IMR-90 (cell line): ENCODE data around the gene DNAI7. TPM values are rescaled to one million over a fixed set of nuclear protein-coding genes. Genes with fewer than 3 reads are reported as not detected.

ENCODE experiments used
- ATAC-seq: fragments of 200-7000 bp; cut with Tn5 transposase; 2 replicates; pipeline ENCODE4 v1.9.1; 2020; ENCODE audit warnings: low read depth, mild to moderate bottlenecking, moderate library complexity
- BruUV-seq: library from RNA; stranded (reverse); fragments of 400-500 nt; replicated peaks from 2 replicates; lab custom pipeline; 2021; lab: Mats Ljungman, UMichigan
- CTCF ChIA-PET: fragments of 300-600 bp; formaldehyde crosslinking; extraction: SDS; loops from one replicate; lab custom pipeline; 2021; ENCODE audit warnings: antibody characterized with exemption; lab: Yijun Ruan, JAX
- POLR2A ChIA-PET: fragments of 300-600 bp; sonication (Branson Sonifier 250); formaldehyde crosslinking; loops from one replicate; lab custom pipeline; 2022; ENCODE audit warnings: antibody characterized with exemption; ENCODE audit not compliant: unreplicated experiment; lab: Charles Lee
- DNase-seq: peaks from one replicate; pipeline ENCODE4 v3.0.0; 2013
- H2AFZ ChIP-seq: replicated peaks from 2 replicates; pipeline ENCODE3; 2013; ENCODE audit warnings: low read length, mild to moderate bottlenecking; ENCODE audit not compliant: poor library complexity
- H2AK5ac ChIP-seq: 2 replicates; pipeline ENCODE4 v1.6.1; 2013; ENCODE audit warnings: low read depth, low read length, inconsistent platforms
- H2AK9ac ChIP-seq: replicated peaks from 2 replicates; pipeline ENCODE3; 2013; ENCODE audit warnings: mild to moderate bottlenecking, low read depth, low read length, moderate library complexity; ENCODE audit not compliant: poor library complexity
- H2BK120ac ChIP-seq: 2 replicates; pipeline ENCODE4 v1.6.1; 2013; ENCODE audit warnings: low read depth, low read length, inconsistent platforms
- H2BK15ac ChIP-seq: 3 replicates; pipeline ENCODE4 v1.6.1; 2013; ENCODE audit warnings: low read depth, low read length, inconsistent platforms
- H2BK20ac ChIP-seq: 2 replicates; pipeline ENCODE4 v1.6.1; 2013; ENCODE audit warnings: low read depth, mild to moderate bottlenecking, inconsistent platforms, low read length, moderate library complexity
- H2BK5ac ChIP-seq: 2 replicates; pipeline ENCODE4 v1.6.1; 2013; ENCODE audit warnings: mild to moderate bottlenecking, low read depth, low read length, inconsistent platforms; ENCODE audit not compliant: poor library complexity, severe bottlenecking
- H3K14ac ChIP-seq: replicated peaks from 2 replicates; pipeline ENCODE4 v1.6.1; 2013; ENCODE audit warnings: low read depth, low read length, inconsistent platforms
- H3K18ac ChIP-seq: 2 replicates; pipeline ENCODE4 v1.6.1; 2013; ENCODE audit warnings: low read depth, low read length, control low read depth
- H3K23ac ChIP-seq: 2 replicates; pipeline ENCODE4 v1.6.1; 2013; ENCODE audit warnings: low read depth, low read length, inconsistent platforms
- H3K27ac ChIP-seq: 2 replicates; pipeline ENCODE4 v1.5.1; 2013; ENCODE audit warnings: mild to moderate bottlenecking, control low read depth, low read length; ENCODE audit not compliant: insufficient read depth
- H3K27me3 ChIP-seq: 2 replicates; pipeline ENCODE4 v1.6.1; 2013; ENCODE audit warnings: low read length; ENCODE audit not compliant: control insufficient read depth, insufficient read depth
- H3K36me3 ChIP-seq: 2 replicates; pipeline ENCODE4 v1.6.1; 2013; ENCODE audit warnings: low read length, mixed read lengths; ENCODE audit not compliant: control insufficient read depth, insufficient read depth
- H3K4ac ChIP-seq: 2 replicates; pipeline ENCODE4 v1.6.1; 2013; ENCODE audit warnings: low read depth, low read length, inconsistent platforms
- H3K4me1 ChIP-seq: 2 replicates; pipeline ENCODE4 v1.6.1; 2013; ENCODE audit warnings: low read length, mixed read lengths; ENCODE audit not compliant: control insufficient read depth, insufficient read depth
- H3K4me2 ChIP-seq: 2 replicates; pipeline ENCODE4 v1.6.1; 2013; ENCODE audit warnings: low read depth, mild to moderate bottlenecking, control low read depth, low read length, moderate library complexity
- H3K4me3 ChIP-seq: 2 replicates; pipeline ENCODE4 v1.5.1; 2013; ENCODE audit warnings: low read depth, mild to moderate bottlenecking, control low read depth, low read length, moderate library complexity; ENCODE audit not compliant: insufficient read depth
- H3K56ac ChIP-seq: 2 replicates; pipeline ENCODE4 v1.6.1; 2013; ENCODE audit warnings: low read length, inconsistent platforms; ENCODE audit not compliant: insufficient read depth; ENCODE audit errors: extremely low read depth
- H3K79me1 ChIP-seq, 2 experiments: 2 replicates each; pipeline ENCODE4 v1.6.1; 2013; ENCODE audit warnings: low read length in 2 of 2, inconsistent platforms in 1 of 2, low read depth in 1 of 2
- H3K9ac ChIP-seq: 2 replicates; pipeline ENCODE4 v1.6.1; 2013; ENCODE audit warnings: low read depth, low read length, control low read depth
- H3K9me1 ChIP-seq: 2 replicates; pipeline ENCODE4 v1.6.1; 2013; ENCODE audit warnings: low read length, inconsistent platforms; ENCODE audit not compliant: insufficient read depth
- H3K9me3 ChIP-seq: 2 replicates; pipeline ENCODE4 v1.6.1; 2013; ENCODE audit warnings: low read length; ENCODE audit not compliant: control insufficient read depth, insufficient read depth
- H4K20me1 ChIP-seq: 2 replicates; pipeline ENCODE4 v1.6.1; 2013; ENCODE audit warnings: low read length, inconsistent platforms; ENCODE audit not compliant: insufficient read depth
- H4K5ac ChIP-seq: 2 replicates; pipeline ENCODE4 v1.6.1; 2013; ENCODE audit warnings: mild to moderate bottlenecking, low read depth, low read length, control low read depth
- H4K8ac ChIP-seq, 2 experiments: 2 replicates each; pipeline ENCODE4 v1.6.1; 2013; ENCODE audit warnings: low read depth in 2 of 2, low read length in 2 of 2, control low read depth in 1 of 2, inconsistent platforms in 1 of 2
- H4K91ac ChIP-seq: 2 replicates; pipeline ENCODE4 v1.6.1; 2013; ENCODE audit warnings: low read depth, low read length, inconsistent platforms; ENCODE audit not compliant: insufficient read depth
- RFX5 ChIP-seq: IDR thresholded peaks from 2 replicates; pipeline ENCODE4 v1.8.0; 2012; ENCODE audit warnings: low read depth, mild to moderate bottlenecking, low read length, moderate library complexity
- WGBS, 2 experiments: methylation state at CpG; one replicate each; pipeline versions ENCODE4 v1.1.5 to v1.1.7; 2013; ENCODE audit warnings: missing lambda C conversion rate in 2 of 2; ENCODE audit not compliant: insufficient read length in 1 of 2; ENCODE audit errors: extremely low coverage in 2 of 2; 5-methylcytosine and 5-hydroxymethylcytosine counted together
- dilution Hi-C: fragments of 300-500 bp; cut with HindIII; formaldehyde crosslinking; loops from one replicate; pipeline ENCODE4 v1.14.3; 2018; ENCODE audit warnings: low sequenced_read_pairs; ENCODE audit not compliant: unreplicated experiment
- in situ Hi-C: fragments of 300-500 bp; cut with MboI; formaldehyde crosslinking; loops from 3 replicates; pipeline ENCODE4 v1.14.3; 2019; ENCODE audit warnings: low sequenced_read_pairs, inconsistent platforms, mixed read lengths
- intact Hi-C: fragments of 100-400 bp; cut with micrococcal nuclease; formaldehyde crosslinking; loops from 2 replicates; pipeline ENCODE4 v1.10.0; 2022
- polyA plus RNA-seq, 3 experiments: library from polyadenylated mRNA; depleted of rRNA; stranded (reverse); fragments of >200 nt; gene quantifications; 2 replicates each; pipeline ENCODE4 v1.2.3, GENCODE V29; 2012; ENCODE audit warnings: low replicate concordance in 1 of 3
- total RNA-seq: library from RNA; depleted of rRNA; stranded (reverse); fragments of >200 nt; gene quantifications from 2 replicates; pipeline ENCODE4 v1.2.3, GENCODE V29; 2012

DNAI7 gene
- total and polyA plus RNA-seq, 2 of the 4 experiments (the other 2 are of a cell fraction): under 0.01 to 0.07 TPM

DNA sequence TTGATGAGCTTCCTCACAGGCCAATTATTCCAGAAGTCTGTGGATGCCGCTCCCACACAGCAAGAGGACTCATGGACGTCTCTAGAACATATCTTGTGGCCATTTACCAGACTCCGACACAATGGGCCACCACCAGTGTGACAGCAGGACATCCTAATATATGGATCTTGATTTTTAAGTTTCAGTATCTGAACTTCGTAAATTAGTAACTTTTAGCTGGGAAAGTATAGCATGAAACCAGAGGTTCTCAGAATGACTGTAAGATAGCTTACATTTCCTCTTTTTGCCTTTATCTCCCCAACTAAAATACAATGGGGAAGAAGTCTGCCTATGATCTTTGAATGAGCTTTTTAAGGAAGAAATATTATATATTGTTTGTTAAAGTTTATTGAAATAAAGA, 87.0 kb downstream of the DNAI7 start:
- BruUV-seq: no TSS peak
- POLR2A ChIA-PET: no interaction called here
- CTCF ChIA-PET: interaction anchor here (0.8 to 0.9 kb wide), 2 partner anchors 10 to 48 kb away, joined by 3 to 4 read pairs; no protein-coding TSS in a partner anchor

More for the DNA sequence above, 87.0 kb downstream of the DNAI7 start:
- no peak for DNase-seq
- H3K36me3 ChIP-seq: no peaks in the 10 kb centered on the region
- H3K9me3 ChIP-seq: no peaks in the 10 kb centered on the region
- H3K4me1 ChIP-seq: no peaks in the 10 kb centered on the region
- dilution Hi-C loops: no loop called here
- no peak overlapping the region for H3K4ac ChIP-seq
- no peak overlapping the region for H4K91ac ChIP-seq
- intact Hi-C loops: no loop called here
- in situ Hi-C loops: no loop called here
- H2AK5ac ChIP-seq: no peak overlapping the region
- H3K27me3 ChIP-seq: no peaks in the 10 kb centered on the region
- no peak overlapping the region for H2BK15ac ChIP-seq
- H2AFZ ChIP-seq: no peak overlapping the region
- H4K20me1 ChIP-seq: no peaks in the 10 kb centered on the region
- no peak overlapping the region for H3K4me3 ChIP-seq
- H2BK120ac ChIP-seq: no peak overlapping the region
- H3K23ac ChIP-seq: no peak overlapping the region
- no peak overlapping the region for H3K14ac ChIP-seq
- H3K18ac ChIP-seq: no peak overlapping the region
- no peaks in the 10 kb centered on the region for H3K79me1 ChIP-seq
- TF ChIP-seq RFX5: no peak
- no peak for ATAC-seq
- H3K9ac ChIP-seq: no peak overlapping the region
- WGBS, 2 experiments: no CpG with 5 or more reads among the region's 4 CpGs
- no peak overlapping the region for H3K4me2 ChIP-seq
- H2AK9ac ChIP-seq: no peak overlapping the region
- H3K27ac ChIP-seq: no peak overlapping the region
- H2BK20ac ChIP-seq: no peak overlapping the region
- no peak overlapping the region for H4K8ac ChIP-seq
- H2BK5ac ChIP-seq: no peak overlapping the region
- no peak overlapping the region for H3K56ac ChIP-seq
- H3K9me1 ChIP-seq: no peaks in the 10 kb centered on the region
- H4K5ac ChIP-seq: no peak overlapping the region
